Prostate gland (tissue), 2 donors: ENCODE measurements around the gene MAS1L.

ENCODE experiments used
- CTCF ChIP-seq, 4 experiments: fragments of 200-600 bp in 2 of 4; fragments of 450-650 bp in 2 of 4; sonication (generic) in 2 of 4; IDR thresholded peaks; 1 replicate in 3 of 4; 2 replicates in 1 of 4; pipeline ENCODE4 v1.5.1; 2016 to 2019; ENCODE audit warnings: antibody characterized with exemption in 4 of 4, mild to moderate bottlenecking in 2 of 4, moderate library complexity in 2 of 4
- POLR2AphosphoS5 ChIP-seq: sonication (generic); formaldehyde crosslinking; IDR thresholded peaks from one replicate; pipeline ENCODE4 v1.6.1; 2017; ENCODE audit warnings: antibody characterized with exemption

GRCh38 chr6:29461021-29461814 is 26.5 kb downstream of the MAS1L start:
- no peak for TF ChIP-seq CTCF (IDR thresholded peaks at IDR 0.05)
- TF ChIP-seq POLR2AphosphoS5: no peak
